Measurements from ENCODE around the gene TMEM151B. TPM values are rescaled to one million over a fixed set of nuclear protein-coding genes. Genes with fewer than 3 reads are reported as not detected.

The TMEM151B gene
- total RNA-seq, 1 experiment from 2014 or later: 9.9 TPM

DNA sequence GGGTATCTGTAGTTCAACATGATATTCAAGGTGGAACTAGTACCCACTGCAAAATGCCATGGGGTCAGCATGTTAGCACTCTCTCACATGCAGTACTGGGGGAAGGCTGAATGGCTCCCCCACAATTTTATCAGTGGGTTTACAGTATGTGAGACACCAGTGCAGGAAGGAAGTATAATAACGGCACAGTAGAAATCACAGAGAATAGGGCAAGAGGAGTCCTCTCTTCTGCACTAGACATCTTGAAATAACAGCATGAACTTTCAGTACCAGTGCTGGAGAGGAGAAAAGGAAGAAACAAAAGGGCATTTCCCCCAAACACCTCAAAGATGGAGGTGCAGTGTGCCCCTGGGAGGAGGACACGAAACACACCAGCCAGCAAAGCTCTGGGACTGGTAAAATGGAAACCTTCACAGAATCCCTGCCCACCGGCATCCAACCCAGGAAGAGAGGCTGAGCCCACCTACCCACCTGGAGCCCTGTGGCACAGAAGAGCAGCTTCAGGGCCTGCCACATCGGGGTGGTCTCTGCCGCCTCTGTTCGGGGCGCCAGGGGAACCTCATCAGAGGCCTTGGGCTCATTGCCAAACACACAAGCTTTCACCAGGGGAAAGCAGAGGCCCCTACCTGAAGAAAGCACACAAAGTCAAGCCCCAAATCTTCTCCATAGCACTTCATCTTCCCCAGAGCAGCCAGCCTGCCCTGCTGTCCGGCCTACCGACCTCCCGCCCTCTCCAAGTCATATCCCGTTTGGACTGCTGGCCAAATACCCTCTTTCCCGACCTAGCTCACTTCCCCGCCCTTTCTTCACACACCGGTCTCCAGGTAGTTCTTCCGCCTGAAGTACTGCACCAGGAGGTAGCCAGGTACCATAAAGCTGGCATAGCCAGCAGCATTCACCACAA lies 14.1 kb upstream of the TMEM151B start:
- TF ChIP-seq, protein P1, sequence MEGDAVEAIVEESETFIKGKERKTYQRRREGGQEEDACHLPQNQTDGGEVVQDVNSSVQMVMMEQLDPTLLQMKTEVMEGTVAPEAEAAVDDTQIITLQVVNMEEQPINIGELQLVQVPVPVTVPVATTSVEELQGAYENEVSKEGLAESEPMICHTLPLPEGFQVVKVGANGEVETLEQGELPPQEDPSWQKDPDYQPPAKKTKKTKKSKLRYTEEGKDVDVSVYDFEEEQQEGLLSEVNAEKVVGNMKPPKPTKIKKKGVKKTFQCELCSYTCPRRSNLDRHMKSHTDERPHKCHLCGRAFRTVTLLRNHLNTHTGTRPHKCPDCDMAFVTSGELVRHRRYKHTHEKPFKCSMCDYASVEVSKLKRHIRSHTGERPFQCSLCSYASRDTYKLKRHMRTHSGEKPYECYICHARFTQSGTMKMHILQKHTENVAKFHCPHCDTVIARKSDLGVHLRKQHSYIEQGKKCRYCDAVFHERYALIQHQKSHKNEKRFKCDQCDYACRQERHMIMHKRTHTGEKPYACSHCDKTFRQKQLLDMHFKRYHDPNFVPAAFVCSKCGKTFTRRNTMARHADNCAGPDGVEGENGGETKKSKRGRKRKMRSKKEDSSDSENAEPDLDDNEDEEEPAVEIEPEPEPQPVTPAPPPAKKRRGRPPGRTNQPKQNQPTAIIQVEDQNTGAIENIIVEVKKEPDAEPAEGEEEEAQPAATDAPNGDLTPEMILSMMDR (conservative IDR thresholded peaks at IDR 0.05; ENCODE audit: low read depth, low read length): no peak
- TF ChIP-seq EZH2 (IDR thresholded peaks at IDR 0.05; ENCODE audit: borderline replicate concordance, low read depth, low read length, poor library complexity, severe bottlenecking): no peak
- no peak for DNase-seq (ENCODE audit: low spot score)
- no TSS peak for BruUV-seq (replicated peaks)
- peaks cover 10% of the 10 kb centered on the region for H3K4me1 ChIP-seq (ENCODE audit: insufficient read depth, low read length, poor library complexity, severe bottlenecking)
- no peaks in the 10 kb centered on the region for H3K9me3 ChIP-seq (ENCODE audit: low read depth, low read length, poor library complexity, severe bottlenecking)
- no peaks in the 10 kb centered on the region for H3K27me3 ChIP-seq (replicated peaks; ENCODE audit: insufficient read depth, low read depth, low read length, poor library complexity)
- intact Hi-C loops (cut with micrococcal nuclease; ENCODE audit: unreplicated experiment): no loop called here
- ChIA-PET POLR2A (ENCODE audit: low non-redundant PET) (interaction anchor here (0.7 to 0.9 kb wide), 2 partner anchors 9 to 14 kb away, joined by 6 to 8 read pairs; partner anchors contain the start of genes HSP90AB1 and TMEM151B), CTCF (interaction anchor here (0.9 to 1.1 kb wide), 2 partner anchors 84 to 129 kb away, joined by 5 to 9 read pairs; partner anchors contain the start of genes MRPL14 and TMEM63B)
- peaks cover 43% of the 10 kb centered on the region for H3K36me3 ChIP-seq (ENCODE audit: insufficient read depth, low read length, poor library complexity, severe bottlenecking)
- peak overlapping the region; percentile 90 for H3K27ac ChIP-seq (ENCODE audit: low read depth, low read length, poor library complexity, severe bottlenecking)
- peak overlapping the region; percentile 99 for H3K4me3 ChIP-seq (ENCODE audit: low read depth, low read length, poor library complexity, severe bottlenecking)

DNA sequence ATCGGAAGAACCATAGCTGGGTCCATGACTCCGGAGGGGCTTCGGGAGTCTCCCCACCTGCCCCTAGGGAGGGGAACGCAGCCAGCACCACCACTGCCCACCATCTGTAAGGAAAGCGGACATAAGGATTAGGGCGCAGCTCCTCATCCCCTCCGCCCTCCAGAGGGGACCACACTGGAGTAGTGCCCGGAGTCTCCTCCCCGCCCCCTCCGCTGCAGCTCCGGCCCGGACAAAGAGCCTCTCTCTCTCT lies 13.6 kb upstream of the TMEM151B start:
- intact Hi-C loops (cut with micrococcal nuclease; ENCODE audit: unreplicated experiment): no loop called here
- Histone ChIP-seq H3K36me3 (ENCODE audit: insufficient read depth, low read length, poor library complexity, severe bottlenecking) (peaks cover 37% of the 10 kb centered on the region), H3K9me3 (ENCODE audit: low read depth, low read length, poor library complexity, severe bottlenecking) (no peaks in the 10 kb centered on the region), H3K27ac (ENCODE audit: low read depth, low read length, poor library complexity, severe bottlenecking) (peak overlapping the region; percentile 90), H3K4me3 (ENCODE audit: low read depth, low read length, poor library complexity, severe bottlenecking) (peak overlapping the region; percentile 99), H3K27me3 (replicated peaks; ENCODE audit: insufficient read depth, low read depth, low read length, poor library complexity) (no peaks in the 10 kb centered on the region), H3K4me1 (ENCODE audit: insufficient read depth, low read length, poor library complexity, severe bottlenecking) (peaks cover 10% of the 10 kb centered on the region)
- BruUV-seq (replicated peaks): no TSS peak
- no peak for TF ChIP-seq EZH2 (IDR thresholded peaks at IDR 0.05; ENCODE audit: borderline replicate concordance, low read depth, low read length, poor library complexity, severe bottlenecking)
- TF ChIP-seq, protein P1 (conservative IDR thresholded peaks at IDR 0.05; ENCODE audit: low read depth, low read length): no peak
- POLR2A ChIA-PET (ENCODE audit: low non-redundant PET): interaction anchor here (0.5 to 0.9 kb wide), 3 partner anchors 10 to 486 kb away, joined by 3 to 8 read pairs (median 6); partner anchors contain the start of genes HSP90AB1, TMEM151B and VEGFA
- CTCF ChIA-PET: interaction anchor here (0.5 to 1.1 kb wide), 4 partner anchors 10 to 129 kb away, joined by 3 to 9 read pairs (median 4); partner anchors contain the start of genes HSP90AB1, MRPL14 and TMEM63B
- DNase-seq (ENCODE audit: low spot score): no peak

DNA sequence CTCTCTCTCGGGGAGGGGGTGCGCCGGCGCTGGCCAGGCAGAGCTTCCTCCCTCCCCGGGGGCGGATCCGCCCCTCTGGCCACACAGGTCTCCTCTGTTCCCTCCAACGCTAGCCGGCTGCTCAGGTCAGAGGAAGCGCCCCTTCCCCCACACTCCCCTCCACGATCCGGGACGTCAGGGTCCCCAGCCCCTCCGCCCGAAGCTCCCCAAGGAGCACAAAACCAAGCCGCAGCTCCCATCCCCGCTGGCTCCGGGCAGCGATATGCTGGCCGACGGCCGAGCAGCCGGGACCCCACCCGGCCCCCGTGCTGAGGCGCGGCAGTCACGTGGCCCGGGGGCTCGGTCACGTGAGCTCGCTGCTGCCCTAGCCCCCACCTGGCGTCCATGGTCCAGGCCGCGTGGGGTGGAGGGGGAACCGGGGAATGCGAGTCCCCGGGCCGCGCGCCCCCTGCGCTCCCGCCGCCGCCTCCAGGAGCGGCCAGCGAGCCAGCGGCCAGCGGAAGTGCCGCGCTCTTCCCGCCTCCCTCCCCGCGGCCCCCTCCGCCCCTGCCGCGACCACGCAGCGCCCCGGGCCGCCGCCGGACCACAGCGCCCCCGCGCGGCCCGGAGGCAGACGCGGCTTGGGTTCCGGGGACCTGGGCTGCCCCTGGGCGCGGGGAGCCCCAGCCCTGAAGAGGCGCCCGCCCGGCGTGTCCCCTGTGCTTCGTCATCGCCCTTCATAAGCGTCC lies 13.1 kb upstream of the TMEM151B start, which contains the start of gene SLC35B2:
TSS of gene SLC35B2 (minus strand) at position 504 of the 728 bp plus-strand sequence. CDS start at position 386, 118 bp downstream.
- Histone ChIP-seq H3K4me3 (ENCODE audit: low read depth, low read length, poor library complexity, severe bottlenecking) (peak within 1 kb of the TSS; percentile 99), H3K27me3 (replicated peaks; ENCODE audit: insufficient read depth, low read depth, low read length, poor library complexity) (no peaks in the 10 kb centered on the region), H3K36me3 (ENCODE audit: insufficient read depth, low read length, poor library complexity, severe bottlenecking) (peaks cover 32% of the 10 kb centered on the region), H3K27ac (ENCODE audit: low read depth, low read length, poor library complexity, severe bottlenecking) (peak within 1 kb of the TSS; percentile 90), H3K4me1 (ENCODE audit: insufficient read depth, low read length, poor library complexity, severe bottlenecking) (peaks cover 10% of the 10 kb centered on the region), H3K9me3 (ENCODE audit: low read depth, low read length, poor library complexity, severe bottlenecking) (no peaks in the 10 kb centered on the region)
- POLR2A ChIA-PET (ENCODE audit: low non-redundant PET): interaction anchor here (0.5 to 0.9 kb wide), 4 partner anchors 10 to 487 kb away, joined by 3 to 8 read pairs (median 4); partner anchors contain the start of genes HSP90AB1, TMEM151B and VEGFA
- TF ChIP-seq EZH2 (IDR thresholded peaks at IDR 0.05; ENCODE audit: borderline replicate concordance, low read depth, low read length, poor library complexity, severe bottlenecking): no peak
- TF ChIP-seq, protein P1 (conservative IDR thresholded peaks at IDR 0.05; ENCODE audit: low read depth, low read length): peak; percentile 59
- no TSS peak for BruUV-seq (replicated peaks)
- peak; percentile 82 for DNase-seq (ENCODE audit: low spot score)
- intact Hi-C loops (cut with micrococcal nuclease; ENCODE audit: unreplicated experiment): no loop called here
- CTCF ChIA-PET: interaction anchor here (0.5 to 1.1 kb wide), 4 partner anchors 10 to 130 kb away, joined by 3 to 9 read pairs (median 4); partner anchors contain the start of genes HSP90AB1, MRPL14 and TMEM63B
